SU-DHL-6 (cell line): Measurements from ENCODE around the gene PEAK3.

ENCODE experiments used
- EZH2phosphoT487 ChIP-seq: fragments of 200-600 bp; sonication (generic), shearing (Covaris generic); conservative IDR thresholded peaks from 2 replicates; pipeline ENCODE4 v1.6.1; 2018; ENCODE audit warnings: mild to moderate bottlenecking, antibody characterized with exemption, low read length, moderate library complexity, mixed read lengths
- TF ChIP-seq, protein P1 (sequence below): fragments of 200-600 bp; sonication (generic); IDR thresholded peaks from one replicate; pipeline ENCODE4 v1.5.1; 2017; ENCODE audit warnings: antibody characterized with exemption, mild to moderate bottlenecking, low read length, moderate library complexity; ENCODE audit not compliant: insufficient read depth, poor library complexity, severe bottlenecking

DNA sequence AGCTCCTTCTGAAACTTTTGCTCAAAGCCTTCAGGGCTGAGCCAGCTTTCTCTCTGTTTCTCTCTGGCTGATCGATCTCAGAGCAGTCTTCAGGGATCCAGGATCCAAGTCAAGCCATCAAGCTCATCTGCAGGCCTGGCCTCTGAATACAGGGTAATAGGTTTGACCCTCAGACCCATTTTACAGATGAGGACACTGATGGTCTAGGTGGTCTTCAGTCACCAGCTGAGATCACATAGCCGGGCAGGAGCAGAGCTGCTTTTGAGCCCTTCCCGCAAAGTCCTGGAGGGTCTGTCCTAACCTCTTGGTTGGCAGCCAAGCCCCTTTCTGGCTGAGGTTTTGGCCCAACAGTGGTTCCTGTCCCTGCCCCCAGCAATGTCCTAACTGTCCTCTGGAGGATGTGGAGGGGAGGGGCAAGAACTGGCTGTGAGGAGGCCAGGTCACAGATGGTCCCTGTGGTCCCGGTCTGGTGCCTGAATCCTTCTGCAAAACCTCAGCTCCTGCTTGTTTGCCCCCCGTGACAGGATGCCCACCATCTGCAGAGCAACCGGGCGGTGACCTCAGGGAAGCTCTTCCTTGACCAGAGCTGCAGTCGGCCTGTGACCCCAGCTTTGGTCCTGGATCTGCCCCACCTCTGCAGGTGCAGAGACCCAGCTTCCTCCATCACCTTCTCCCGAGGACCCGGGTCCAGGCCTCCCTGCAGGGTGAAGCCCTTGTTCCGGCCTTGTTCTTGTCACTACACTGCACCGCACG is 5.8 kb upstream of the PEAK3 start:
- TF ChIP-seq, protein P1, sequence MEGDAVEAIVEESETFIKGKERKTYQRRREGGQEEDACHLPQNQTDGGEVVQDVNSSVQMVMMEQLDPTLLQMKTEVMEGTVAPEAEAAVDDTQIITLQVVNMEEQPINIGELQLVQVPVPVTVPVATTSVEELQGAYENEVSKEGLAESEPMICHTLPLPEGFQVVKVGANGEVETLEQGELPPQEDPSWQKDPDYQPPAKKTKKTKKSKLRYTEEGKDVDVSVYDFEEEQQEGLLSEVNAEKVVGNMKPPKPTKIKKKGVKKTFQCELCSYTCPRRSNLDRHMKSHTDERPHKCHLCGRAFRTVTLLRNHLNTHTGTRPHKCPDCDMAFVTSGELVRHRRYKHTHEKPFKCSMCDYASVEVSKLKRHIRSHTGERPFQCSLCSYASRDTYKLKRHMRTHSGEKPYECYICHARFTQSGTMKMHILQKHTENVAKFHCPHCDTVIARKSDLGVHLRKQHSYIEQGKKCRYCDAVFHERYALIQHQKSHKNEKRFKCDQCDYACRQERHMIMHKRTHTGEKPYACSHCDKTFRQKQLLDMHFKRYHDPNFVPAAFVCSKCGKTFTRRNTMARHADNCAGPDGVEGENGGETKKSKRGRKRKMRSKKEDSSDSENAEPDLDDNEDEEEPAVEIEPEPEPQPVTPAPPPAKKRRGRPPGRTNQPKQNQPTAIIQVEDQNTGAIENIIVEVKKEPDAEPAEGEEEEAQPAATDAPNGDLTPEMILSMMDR = no peak
- no peak for TF ChIP-seq EZH2phosphoT487
